GM19455 (cell line): Measurements from ENCODE around the gene GAPDH.
"Not testable (repeated sequence)": the region's sequence is repeated elsewhere in the genome, so short reads cannot be mapped to it uniquely, and the experiment has no call there.

Experiments used
- ATAC-seq: cut with Tn5 transposase; IDR thresholded peaks from one replicate; pipeline ENCODE4 v1.9.1; 2021; ENCODE audit not compliant: unreplicated experiment

GAPDH gene

GRCh38 chr12:6528539-6529235 lies 5.6 kb upstream of the GAPDH start:
- ATAC-seq = no peak

DNA sequence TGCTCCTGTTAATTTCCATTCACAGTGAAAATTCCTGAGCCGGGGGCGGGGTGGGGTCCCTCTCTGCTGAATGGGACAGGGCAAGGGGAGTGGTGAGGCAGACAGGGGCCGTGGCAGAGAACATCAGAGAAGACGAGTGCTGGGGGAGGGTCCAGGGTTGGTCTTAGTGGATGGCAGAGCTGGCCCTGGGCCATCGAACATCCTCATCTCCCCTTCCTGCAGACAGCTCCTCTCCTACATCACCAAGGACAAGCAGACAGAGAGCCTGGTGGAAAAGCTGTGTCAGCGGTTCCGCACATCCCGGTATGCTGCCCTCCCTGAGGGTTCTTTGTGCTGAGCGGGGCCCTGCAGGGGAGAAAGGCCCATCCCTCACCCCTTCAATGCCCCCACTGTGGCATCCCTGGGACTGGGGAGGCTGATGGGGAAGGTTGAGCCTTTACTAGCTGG lies 5.0 kb upstream of the GAPDH start:
- no peak for ATAC-seq

GRCh38 chr12:6530576-6531260 lies 3.6 kb upstream of the GAPDH start:
- no peak for ATAC-seq

- ATAC-seq = no peak
These were observed 2.0 kb upstream of the GAPDH start for GRCh38 chr12:6532051-6532926.

DNA sequence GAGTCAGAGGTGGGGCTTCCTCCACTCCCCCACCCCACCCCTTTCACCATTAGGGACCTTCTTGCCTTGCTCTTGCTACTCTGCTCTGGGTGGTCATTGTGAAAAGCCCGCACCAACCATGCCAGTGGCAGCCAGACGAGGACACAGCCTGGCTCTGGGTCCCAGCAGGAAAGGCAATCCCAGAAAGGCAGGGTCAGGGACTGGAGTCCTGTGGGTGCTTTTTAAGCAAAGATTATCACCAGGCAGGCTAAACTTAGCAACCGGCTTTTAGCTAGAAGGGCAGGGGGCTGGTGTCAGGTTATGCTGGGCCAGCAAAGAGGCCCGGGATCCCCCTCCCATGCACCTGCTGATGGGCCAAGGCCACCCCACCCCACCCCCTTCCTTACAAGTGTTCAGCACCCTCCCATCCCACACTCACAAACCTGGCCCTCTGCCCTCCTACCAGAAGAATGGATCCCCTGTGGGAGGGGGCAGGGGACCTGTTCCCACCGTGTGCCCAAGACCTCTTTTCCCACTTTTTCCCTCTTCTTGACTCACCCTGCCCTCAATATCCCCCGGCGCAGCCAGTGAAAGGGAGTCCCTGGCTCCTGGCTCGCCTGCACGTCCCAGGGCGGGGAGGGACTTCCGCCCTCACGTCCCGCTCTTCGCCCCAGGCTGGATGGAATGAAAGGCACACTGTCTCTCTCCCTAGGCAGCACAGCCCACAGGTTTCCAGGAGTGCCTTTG lies 1.2 kb upstream of the GAPDH start:
- peak; percentile 3 for ATAC-seq

- ATAC-seq = peak; percentile 12
These were observed 729 bp upstream of the GAPDH start for GRCh38 chr12:6533653-6533922.

- no peak for ATAC-seq
These were observed 303 bp downstream of the GAPDH start for GRCh38 chr12:6534695-6534944.

GRCh38 chr12:6534945-6535696 lies 804 bp downstream of the GAPDH start:
- ATAC-seq = peak; percentile 1

DNA sequence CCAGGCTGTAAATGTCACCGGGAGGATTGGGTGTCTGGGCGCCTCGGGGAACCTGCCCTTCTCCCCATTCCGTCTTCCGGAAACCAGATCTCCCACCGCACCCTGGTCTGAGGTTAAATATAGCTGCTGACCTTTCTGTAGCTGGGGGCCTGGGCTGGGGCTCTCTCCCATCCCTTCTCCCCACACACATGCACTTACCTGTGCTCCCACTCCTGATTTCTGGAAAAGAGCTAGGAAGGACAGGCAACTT lies 1.3 kb downstream of the GAPDH start:
- no peak for ATAC-seq

DNA sequence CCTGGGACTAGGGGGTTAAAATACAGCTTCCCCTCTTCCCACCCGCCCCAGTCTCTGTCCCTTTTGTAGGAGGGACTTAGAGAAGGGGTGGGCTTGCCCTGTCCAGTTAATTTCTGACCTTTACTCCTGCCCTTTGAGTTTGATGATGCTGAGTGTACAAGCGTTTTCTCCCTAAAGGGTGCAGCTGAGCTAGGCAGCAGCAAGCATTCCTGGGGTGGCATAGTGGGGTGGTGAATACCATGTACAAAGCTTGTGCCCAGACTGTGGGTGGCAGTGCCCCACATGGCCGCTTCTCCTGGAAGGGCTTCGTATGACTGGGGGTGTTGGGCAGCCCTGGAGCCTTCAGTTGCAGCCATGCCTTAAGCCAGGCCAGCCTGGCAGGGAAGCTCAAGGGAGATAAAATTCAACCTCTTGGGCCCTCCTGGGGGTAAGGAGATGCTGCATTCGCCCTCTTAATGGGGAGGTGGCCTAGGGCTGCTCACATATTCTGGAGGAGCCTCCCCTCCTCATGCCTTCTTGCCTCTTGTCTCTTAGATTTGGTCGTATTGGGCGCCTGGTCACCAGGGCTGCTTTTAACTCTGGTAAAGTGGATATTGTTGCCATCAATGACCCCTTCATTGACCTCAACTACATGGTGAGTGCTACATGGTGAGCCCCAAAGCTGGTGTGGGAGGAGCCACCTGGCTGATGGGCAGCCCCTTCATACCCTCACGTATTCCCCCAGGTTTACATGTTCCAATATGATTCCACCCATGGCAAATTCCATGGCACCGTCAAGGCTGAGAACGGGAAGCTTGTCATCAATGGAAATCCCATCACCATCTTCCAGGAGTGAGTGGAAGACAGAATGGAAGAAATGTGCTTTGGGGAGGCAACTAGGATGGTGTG lies 1.9 kb downstream of the GAPDH start:
- no peak for ATAC-seq

GRCh38 chr12:6536894-6537579 lies 2.7 kb downstream of the GAPDH start:
- ATAC-seq = no peak

DNA sequence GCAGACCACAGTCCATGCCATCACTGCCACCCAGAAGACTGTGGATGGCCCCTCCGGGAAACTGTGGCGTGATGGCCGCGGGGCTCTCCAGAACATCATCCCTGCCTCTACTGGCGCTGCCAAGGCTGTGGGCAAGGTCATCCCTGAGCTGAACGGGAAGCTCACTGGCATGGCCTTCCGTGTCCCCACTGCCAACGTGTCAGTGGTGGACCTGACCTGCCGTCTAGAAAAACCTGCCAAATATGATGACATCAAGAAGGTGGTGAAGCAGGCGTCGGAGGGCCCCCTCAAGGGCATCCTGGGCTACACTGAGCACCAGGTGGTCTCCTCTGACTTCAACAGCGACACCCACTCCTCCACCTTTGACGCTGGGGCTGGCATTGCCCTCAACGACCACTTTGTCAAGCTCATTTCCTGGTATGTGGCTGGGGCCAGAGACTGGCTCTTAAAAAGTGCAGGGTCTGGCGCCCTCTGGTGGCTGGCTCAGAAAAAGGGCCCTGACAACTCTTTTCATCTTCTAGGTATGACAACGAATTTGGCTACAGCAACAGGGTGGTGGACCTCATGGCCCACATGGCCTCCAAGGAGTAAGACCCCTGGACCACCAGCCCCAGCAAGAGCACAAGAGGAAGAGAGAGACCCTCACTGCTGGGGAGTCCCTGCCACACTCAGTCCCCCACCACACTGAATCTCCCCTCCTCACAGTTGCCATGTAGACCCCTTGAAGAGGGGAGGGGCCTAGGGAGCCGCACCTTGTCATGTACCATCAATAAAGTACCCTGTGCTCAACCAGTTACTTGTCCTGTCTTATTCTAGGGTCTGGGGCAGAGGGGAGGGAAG lies 3.5 kb downstream of the GAPDH start:
- not testable (repeated sequence) for ATAC-seq

GRCh38 chr12:6538420-6539313 lies 4.3 kb downstream of the GAPDH start:
- ATAC-seq = no peak

GRCh38 chr12:6539314-6539682 lies 5.0 kb downstream of the GAPDH start:
- no peak for ATAC-seq

DNA sequence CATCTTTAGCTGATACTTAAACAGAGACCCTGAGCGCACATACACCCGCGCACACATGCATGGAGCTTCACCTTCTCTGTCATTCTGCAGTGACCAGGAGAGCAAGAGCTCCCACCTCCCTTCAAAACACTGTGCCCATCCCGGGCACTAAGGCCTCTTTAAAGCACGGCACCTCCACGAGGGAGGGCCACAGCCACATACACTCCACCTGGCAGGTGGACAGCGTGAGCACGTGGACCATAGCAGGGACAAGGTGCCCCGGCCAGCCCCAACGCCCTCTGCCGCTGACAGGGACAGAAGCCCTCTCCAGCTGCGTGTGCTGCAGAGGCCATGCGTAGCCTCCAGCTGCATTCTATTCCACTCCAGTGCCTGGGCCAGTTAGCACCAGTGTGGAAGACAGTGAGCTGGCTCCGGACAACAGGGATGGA lies 5.4 kb downstream of the GAPDH start:
- no peak for ATAC-seq

DNA sequence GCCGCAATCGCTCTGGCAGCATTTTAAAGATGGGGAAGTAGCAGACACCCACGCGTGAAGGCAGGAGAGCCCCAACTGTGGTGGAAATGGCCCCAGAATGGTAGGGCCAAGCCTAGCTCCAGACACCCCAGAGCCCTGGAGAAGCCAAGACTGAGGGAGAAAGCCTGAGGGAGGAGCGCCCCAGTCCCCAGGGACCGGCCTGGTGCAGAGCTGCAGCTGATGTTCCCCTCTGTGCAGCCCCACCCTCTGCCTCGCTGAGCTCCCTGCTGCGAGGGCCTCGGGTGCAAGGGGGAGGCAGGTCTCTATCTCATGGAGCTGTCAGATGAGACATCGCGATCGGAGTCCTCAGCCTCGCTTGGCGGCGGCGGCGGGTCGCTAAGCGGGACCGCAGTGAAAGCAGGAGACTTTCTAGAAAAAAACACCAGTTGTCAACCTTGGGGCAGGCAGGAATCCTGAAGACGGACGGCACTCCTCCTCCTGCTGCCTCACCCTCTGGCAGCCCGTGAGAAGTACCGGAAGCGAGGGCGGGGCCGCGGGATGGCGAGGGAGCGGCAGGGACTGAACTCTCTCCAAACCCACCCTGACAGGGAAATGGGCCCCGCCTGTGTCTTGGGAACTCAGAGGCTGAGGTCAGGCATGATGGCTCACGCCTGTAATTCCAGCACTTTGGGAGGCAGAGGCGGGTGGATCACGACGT lies 6.0 kb downstream of the GAPDH start:
- no peak for ATAC-seq
